ENCODE data around the gene YES1.
"Not testable (repeated sequence)": the region's sequence is repeated elsewhere in the genome, so short reads cannot be mapped to it uniquely, and the experiment has no call there.

The YES1 gene

DNA sequence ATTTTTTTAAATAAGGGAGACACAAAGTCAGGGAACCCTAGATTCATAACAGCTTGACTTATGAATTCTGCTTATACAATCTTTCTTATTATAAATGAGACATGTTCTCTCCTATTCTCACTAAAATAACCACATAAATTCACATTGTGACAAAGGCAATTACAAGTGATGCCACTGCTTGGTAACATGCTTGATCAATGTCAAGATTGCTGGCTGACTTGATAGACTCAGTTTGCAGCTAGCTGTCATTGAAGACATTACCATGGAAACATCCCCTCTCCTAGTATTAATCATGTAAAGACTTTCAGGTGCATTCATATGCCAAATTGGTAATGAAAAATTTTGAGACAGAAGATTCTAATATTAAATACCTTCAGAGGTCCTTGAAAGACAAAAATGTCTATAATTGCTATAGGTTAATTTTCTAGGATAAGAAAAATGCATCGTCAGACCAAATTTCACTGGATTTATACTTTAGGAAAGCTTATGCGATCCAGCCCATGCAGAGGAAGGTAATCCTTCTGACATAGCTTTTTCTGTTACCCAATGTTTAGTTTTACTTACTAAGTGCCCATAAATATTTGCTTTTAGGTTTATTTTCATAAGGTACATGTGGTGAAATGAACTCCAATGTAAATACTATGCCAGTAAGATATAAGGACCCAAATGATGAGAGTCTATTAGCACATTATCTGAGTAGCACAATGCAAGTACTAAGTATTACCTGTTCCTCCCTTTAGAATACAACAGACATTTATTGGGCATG is 67.0 kb downstream of the YES1 start:
- Histone ChIP-seq H3K79me2 (peaks cover 2% of the 10 kb centered on the region), H3K4me3 (ENCODE audit: low read depth, low read length) (no peak overlapping the region), H3K27me3 (ENCODE audit: control insufficient read depth, insufficient read depth, low read length) (no peaks in the 10 kb centered on the region), H3K9ac (no peak overlapping the region), H2AFZ (no peak overlapping the region), H3K36me3 (ENCODE audit: control insufficient read depth, insufficient read depth, low read length) (no peaks in the 10 kb centered on the region), H3K9me3 (ENCODE audit: control insufficient read depth, low read length) (no peaks in the 10 kb centered on the region), H3K27ac (no peak overlapping the region), H3K4me2 (ENCODE audit: low read length) (no peak overlapping the region), H3K4me1 (no peaks in the 10 kb centered on the region)
- TF ChIP-seq, protein P1, sequence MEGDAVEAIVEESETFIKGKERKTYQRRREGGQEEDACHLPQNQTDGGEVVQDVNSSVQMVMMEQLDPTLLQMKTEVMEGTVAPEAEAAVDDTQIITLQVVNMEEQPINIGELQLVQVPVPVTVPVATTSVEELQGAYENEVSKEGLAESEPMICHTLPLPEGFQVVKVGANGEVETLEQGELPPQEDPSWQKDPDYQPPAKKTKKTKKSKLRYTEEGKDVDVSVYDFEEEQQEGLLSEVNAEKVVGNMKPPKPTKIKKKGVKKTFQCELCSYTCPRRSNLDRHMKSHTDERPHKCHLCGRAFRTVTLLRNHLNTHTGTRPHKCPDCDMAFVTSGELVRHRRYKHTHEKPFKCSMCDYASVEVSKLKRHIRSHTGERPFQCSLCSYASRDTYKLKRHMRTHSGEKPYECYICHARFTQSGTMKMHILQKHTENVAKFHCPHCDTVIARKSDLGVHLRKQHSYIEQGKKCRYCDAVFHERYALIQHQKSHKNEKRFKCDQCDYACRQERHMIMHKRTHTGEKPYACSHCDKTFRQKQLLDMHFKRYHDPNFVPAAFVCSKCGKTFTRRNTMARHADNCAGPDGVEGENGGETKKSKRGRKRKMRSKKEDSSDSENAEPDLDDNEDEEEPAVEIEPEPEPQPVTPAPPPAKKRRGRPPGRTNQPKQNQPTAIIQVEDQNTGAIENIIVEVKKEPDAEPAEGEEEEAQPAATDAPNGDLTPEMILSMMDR (IDR thresholded peaks at IDR 0.05): no peak

DNA sequence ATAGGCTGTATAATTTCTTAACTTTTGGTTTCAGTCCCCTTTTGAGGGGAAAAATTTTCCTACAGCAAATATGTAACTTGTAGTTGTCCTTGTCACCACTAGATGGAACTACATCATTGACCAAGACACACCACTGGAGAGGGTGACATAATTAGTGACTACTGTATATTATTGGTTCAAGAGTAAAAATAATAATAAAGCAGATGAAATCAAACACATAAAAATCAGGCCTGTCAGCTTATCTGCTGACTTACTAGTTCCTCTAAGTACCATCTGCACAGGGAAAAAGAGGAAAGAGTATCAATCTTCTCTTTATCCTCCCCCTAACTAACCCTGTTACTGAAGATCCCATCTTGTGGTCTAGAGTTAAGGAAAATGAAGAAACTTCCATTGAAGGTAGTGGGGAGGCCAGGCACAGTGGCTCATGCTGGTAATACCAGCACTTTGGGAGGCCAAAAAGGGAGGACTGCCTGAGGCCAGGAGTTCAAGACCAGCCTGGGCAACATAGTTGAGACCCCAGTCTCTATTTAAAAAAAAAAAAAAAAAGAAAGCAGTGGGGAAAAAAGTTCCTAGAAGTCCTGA is 70.0 kb downstream of the YES1 start:
- Histone ChIP-seq H3K9me3 (ENCODE audit: control insufficient read depth, low read length) (no peaks in the 10 kb centered on the region), H3K27ac (no peak overlapping the region), H2AFZ (no peak overlapping the region), H3K4me3 (ENCODE audit: low read depth, low read length) (no peak overlapping the region), H3K4me2 (ENCODE audit: low read length) (no peak overlapping the region), H3K79me2 (no peaks in the 10 kb centered on the region), H3K27me3 (ENCODE audit: control insufficient read depth, insufficient read depth, low read length) (no peaks in the 10 kb centered on the region), H3K9ac (no peak overlapping the region), H3K4me1 (no peaks in the 10 kb centered on the region), H3K36me3 (ENCODE audit: control insufficient read depth, insufficient read depth, low read length) (no peaks in the 10 kb centered on the region)
- TF ChIP-seq, protein P1 (IDR thresholded peaks at IDR 0.05): peak; percentile 83

DNA sequence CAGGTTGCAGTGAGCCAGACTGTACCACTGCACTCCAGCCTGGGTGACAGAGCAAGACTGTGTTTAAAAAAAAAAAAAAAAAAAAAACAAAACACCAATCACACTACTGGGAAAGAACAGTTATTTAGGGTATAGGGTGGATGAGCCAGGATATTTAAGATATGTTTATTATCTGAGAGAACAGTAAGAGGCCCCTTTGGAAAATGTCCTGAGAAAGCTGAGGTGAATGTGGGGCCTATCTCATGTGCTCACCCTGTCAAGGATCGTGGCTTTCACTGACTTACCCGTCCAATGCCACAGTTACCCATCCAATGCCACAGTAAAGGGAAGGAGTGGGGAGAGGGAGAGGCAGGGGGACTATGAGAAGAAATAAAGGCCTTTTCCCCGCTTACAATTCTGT is 79.7 kb downstream of the YES1 start:
- Histone ChIP-seq H3K79me2 (no peaks in the 10 kb centered on the region), H2AFZ (no peak overlapping the region), H3K9me3 (ENCODE audit: control insufficient read depth, low read length) (no peaks in the 10 kb centered on the region), H3K4me2 (ENCODE audit: low read length) (no peak overlapping the region), H3K27me3 (ENCODE audit: control insufficient read depth, insufficient read depth, low read length) (no peaks in the 10 kb centered on the region), H3K4me3 (ENCODE audit: low read depth, low read length) (no peak overlapping the region), H3K9ac (no peak overlapping the region), H3K36me3 (ENCODE audit: control insufficient read depth, insufficient read depth, low read length) (no peaks in the 10 kb centered on the region), H3K27ac (no peak overlapping the region), H3K4me1 (no peaks in the 10 kb centered on the region)
- TF ChIP-seq, protein P1 (IDR thresholded peaks at IDR 0.05): no peak

DNA sequence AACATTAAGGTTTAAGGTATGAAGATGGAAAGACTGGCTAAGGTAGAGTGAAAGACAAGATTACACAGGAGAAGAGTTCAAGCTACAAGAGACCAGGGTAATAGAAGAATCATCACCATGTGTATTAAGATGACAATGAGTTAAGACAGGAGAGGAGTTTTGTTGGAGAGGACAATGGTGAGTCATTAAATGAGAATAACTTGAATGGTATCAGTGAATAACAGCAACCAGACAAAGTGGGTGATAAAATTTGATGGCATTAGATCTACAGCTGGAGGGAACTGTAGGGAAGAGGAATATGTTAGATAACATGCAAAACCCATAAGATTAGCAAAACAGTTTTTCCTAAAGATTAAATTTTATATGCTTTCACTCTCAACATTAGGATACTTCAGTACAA is 80.9 kb downstream of the YES1 start:
- Histone ChIP-seq H3K79me2 (no peaks in the 10 kb centered on the region), H2AFZ (no peak overlapping the region), H3K27me3 (ENCODE audit: control insufficient read depth, insufficient read depth, low read length) (no peaks in the 10 kb centered on the region), H3K36me3 (ENCODE audit: control insufficient read depth, insufficient read depth, low read length) (no peaks in the 10 kb centered on the region), H3K4me3 (ENCODE audit: low read depth, low read length) (no peak overlapping the region), H3K27ac (no peak overlapping the region), H3K4me1 (no peaks in the 10 kb centered on the region), H3K9ac (no peak overlapping the region), H3K9me3 (ENCODE audit: control insufficient read depth, low read length) (no peaks in the 10 kb centered on the region), H3K4me2 (ENCODE audit: low read length) (no peak overlapping the region)
- TF ChIP-seq, protein P1 (IDR thresholded peaks at IDR 0.05): no peak

DNA sequence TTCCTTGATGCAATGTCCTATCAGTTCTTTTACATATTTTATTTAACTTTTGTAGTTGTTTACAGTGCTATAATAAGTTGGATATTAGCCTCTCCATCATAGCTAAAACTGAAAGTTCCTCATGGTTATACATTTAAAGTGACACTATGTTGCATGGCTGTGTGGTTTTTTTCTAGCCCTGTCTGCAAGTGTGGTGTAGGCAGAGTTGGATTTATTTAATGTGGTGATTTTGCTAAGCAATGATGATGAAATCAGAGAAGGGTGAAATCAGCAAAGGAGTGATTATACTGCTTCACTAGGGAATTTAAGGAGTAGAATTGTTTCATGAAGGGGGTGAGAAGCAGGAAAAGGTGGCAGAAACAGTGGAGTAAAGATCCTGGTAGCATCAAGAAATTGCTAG is 81.3 kb downstream of the YES1 start:
- no peaks in the 10 kb centered on the region for H3K9me3 ChIP-seq (ENCODE audit: control insufficient read depth, low read length)
- no peak overlapping the region for H3K9ac ChIP-seq
- no peak overlapping the region for H3K4me3 ChIP-seq (ENCODE audit: low read depth, low read length)
- H2AFZ ChIP-seq: no peak overlapping the region
- TF ChIP-seq, protein P1 (IDR thresholded peaks at IDR 0.05): no peak
- H3K36me3 ChIP-seq (ENCODE audit: control insufficient read depth, insufficient read depth, low read length): no peaks in the 10 kb centered on the region
- H3K4me2 ChIP-seq (ENCODE audit: low read length): no peak overlapping the region
- no peaks in the 10 kb centered on the region for H3K27me3 ChIP-seq (ENCODE audit: control insufficient read depth, insufficient read depth, low read length)
- no peaks in the 10 kb centered on the region for H3K4me1 ChIP-seq
- no peaks in the 10 kb centered on the region for H3K79me2 ChIP-seq
- H3K27ac ChIP-seq: no peak overlapping the region

DNA sequence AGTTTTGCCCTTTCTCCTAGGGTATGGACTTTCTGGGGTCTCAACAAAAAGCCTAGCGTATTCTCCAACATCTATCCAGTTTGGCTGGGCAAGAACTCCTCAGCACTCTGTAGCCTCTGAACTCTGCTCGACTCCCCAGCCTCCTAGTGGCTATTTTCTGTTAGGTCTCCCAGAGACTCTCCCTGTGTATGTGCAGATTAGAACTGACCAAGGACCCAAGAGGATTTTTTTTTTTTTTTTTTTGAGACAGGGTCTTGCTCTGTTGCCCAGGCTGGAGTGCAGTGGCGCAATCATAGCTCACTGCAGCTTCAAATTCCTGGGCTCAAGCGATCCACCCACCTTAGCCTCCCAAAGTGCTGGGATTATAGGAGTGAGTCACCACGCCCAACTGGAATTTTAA is 81.9 kb downstream of the YES1 start:
- not testable (repeated sequence) for H3K27me3 ChIP-seq (ENCODE audit: control insufficient read depth, insufficient read depth, low read length); H3K9me3 ChIP-seq (ENCODE audit: control insufficient read depth, low read length); H2AFZ ChIP-seq; H3K9ac ChIP-seq; H3K4me1 ChIP-seq; H3K4me2 ChIP-seq (ENCODE audit: low read length); H3K79me2 ChIP-seq; H3K27ac ChIP-seq; H3K4me3 ChIP-seq (ENCODE audit: low read depth, low read length); H3K36me3 ChIP-seq (ENCODE audit: control insufficient read depth, insufficient read depth, low read length)
